NCI-H345 treated with DMSO at 0.1 percent for 48 hours (cell line): ENCODE results near the gene LDLRAD4.
"Not testable (repeated sequence)": the region's sequence is repeated elsewhere in the genome, so short reads cannot be mapped to it uniquely, and the experiment has no call there.

Source experiments
- DNase-seq: peaks from one replicate; lab custom pipeline; 2025; ENCODE audit not compliant: unreplicated experiment; lab: John Stamatoyannopoulos, UW

Gene LDLRAD4

GRCh38 chr18:13684546-13684945, 466.0 kb downstream of the LDLRAD4 start:
- no peak for DNase-seq

DNA sequence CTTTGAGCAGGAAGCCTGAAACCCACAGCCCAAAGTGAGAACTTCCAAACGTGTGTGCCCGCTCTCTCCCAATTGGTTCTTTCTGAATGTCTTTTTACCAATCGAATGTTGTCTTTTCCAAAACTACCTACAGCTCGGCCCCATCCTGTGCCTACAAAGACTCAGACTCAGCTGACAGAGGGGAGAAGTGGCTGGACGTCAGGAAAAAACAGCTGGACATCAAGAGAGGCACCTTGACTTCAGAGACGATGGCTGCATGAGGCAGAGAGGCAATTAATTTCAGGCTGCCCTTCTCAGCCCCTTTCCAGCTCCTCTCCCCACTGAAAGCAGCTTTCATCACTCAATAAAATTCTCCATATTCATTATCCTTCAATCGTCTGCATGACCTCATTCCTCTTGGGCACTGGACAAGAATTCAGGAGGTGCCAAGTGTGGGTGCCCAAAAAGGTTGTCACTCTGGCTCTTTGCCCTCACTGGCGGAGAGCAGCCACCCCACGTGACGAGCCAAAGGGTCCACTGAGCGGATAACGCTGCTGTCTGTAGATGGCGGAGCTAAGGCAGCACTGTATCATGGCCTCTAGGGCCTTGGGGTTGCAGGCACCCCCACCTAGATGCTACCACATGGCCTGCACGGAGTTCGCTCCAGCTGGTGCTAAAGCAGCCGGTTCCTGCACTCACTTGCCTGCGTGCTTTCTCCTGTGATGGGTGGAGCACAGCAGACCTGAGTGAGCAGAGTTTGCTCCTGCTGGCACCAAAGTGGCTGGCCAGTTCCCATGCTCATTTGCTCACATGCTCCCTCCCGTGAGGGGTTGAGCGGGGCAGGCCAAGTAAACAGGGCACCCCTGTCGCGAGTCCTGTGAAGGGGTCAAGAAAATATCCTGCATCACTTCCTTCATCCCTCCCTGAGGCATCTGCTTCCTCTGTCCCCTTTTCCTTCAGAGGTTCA, 469.9 kb downstream of the LDLRAD4 start:
- no peak for DNase-seq

DNA sequence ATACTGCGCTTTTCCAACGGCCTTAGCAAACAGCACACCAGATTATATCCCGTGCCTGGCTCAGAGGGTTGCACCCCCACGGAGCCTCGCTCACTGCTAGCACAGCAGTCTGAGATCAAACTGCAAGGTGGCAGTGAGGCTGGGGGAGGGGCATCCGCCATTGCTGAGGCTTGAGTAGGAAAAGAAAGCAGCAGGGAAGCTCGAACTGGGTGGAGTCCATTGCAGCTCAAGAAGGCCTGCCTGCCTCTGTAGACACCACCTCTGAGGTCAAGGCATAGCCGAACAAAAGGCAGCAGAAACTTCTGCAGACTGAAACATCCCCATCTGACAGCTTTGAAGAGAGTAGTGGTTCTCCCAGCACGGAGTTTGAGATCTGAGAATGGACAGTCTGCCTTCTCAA, 471.5 kb downstream of the LDLRAD4 start:
- not testable (repeated sequence) for DNase-seq

GRCh38 chr18:13695337-13695736, 476.8 kb downstream of the LDLRAD4 start:
- DNase-seq = not testable (repeated sequence)

DNA sequence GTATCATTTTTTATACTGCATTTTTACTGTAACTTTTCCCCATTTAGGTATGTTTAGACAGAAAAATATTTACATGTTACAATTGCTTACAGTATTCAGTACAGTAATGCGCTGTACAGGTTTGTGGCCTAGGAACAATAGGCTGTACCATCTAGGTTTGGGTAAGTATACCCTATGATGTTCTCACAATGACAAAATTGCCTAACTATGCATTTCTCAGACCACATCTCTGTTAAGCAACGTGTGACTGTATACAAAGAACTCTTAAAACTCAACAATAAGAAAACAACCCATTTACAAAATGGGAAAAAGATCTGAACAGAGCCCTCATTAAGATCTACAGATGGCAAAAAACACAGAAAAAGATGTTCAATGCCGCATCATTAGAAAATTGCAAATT, 478.4 kb downstream of the LDLRAD4 start:
- DNase-seq = no peak

DNA sequence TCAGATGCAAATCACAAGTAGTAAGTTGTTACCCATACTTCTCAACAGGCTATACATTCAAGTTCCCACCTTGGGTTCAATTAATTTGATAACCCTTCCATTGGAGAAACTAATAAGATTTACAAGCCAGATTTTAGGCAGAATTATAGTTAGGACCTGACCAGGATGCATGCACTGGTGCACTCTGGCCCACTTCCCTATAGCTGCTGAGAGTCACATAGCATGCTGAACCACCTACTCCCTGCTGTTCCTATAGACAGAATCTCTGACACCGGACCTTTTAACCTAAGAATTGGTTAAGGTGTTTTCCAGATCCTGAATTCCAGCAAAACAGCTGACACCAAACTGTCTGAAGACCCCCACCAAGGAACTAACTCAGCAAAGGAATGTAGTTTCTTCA, 481.6 kb downstream of the LDLRAD4 start:
- no peak for DNase-seq
